Effector CD4-positive, alpha-beta T cell (primary cell): Measurements from ENCODE around the gene GPR78.

Source experiments
- DNase-seq: peaks from one replicate; pipeline ENCODE4 v3.0.0-alpha.2; 2020

The GPR78 gene

DNA sequence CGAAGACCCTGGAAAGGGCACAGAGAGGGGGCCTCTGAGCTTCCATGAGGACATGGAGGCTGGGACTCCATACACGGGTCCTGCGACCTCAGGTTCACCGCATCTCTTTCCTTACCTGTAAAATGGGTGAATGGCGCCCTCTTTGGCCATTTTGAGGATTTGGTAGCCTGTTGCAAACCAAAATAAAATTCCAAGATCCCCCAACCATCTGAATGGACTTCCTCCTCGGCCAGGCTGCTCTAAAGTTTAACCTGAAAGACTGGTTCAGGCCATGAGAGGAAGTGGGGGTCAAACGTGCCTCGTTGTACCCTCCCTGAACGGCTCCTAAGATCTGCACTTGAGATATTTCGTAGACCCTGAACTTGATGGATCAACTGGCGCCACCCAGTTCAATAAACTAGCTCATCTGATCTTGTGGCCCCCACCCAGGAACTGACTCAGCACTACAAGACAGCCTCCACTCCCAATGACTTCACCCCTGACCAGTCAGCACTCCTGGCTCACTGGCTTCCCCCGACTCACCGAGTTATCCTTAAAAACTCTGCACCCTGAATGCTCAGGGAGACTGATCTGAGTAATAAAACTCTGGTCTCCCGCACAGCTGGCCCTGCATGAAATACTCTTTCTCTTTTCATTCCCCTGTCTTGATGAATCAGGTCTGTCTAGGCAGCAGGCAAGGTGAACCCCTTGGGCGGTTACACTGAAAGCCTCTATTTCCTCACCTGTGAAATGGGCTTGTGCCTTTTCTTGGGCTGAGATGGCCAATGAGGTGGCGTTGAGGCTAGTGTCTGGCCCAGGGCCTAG lies 32.9 kb upstream of the GPR78 start:
- no peak for DNase-seq

DNA sequence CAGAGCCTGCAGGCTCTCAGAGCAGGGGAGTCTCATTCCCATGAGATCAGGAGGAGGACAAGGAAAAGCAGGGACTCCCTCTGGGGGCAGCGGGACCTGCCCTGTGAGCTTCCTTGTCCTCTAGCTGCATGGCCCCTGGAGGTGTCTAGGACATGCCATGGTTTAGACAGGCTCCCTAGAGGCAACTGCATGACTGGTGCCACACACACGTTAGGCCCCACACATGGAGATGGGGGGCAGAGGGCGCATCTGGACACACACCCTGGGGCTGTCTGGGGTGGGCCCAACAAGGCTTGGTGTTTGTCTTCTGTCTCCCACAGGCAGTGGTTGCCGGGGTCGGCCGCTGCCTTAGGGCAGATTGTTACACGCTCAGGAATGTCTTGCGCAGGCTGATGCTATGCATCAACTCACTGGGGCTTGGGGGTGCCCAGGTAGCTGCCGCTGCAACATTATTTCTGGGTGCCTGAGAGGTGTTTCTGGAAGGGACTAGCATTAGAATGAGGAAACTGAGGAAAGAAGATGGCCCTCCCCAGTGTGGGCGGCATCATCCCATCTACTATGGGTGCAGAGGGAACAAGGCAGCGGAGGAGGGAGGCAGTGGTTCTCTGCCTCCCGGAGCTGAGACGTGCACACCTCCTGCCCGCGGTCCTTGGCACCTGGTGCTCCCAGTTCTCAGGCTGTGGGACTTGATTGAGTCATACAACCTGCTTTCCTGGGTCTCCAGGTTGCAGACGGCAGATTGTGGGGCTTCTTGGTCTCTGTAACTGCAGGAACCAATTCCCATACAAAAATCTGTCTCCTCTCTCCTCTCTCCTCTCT lies 32.1 kb upstream of the GPR78 start:
- no peak for DNase-seq

DNA sequence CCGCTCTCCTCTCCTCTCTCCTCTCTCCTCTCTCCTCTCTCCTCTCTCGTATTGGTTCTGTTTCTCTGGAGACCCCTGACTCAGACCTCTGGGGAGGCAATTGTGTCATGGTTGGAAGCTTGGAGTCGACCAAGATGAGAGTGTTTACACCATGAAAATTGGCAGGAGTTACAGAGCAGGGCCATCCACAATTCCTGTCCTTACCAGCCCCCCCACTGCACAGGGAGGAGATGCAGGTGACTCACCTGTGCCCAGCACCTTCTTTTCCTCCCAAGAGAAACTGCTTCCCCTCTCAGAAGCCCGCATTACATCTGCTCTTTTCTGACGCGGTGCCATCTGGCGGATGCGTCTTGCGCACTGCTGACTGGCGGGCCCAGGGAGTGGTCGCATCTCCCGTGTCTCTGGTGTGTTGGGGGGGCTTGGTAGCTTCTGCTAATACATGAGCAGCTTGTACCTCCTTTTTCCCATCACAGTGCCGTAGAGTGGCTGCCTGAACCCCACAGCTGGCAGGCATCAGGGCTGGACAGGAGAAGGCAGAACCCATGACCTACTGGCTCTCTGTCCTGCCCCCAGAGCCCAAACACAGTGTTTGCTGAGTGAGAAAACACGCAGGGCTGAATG lies 31.4 kb upstream of the GPR78 start:
- DNase-seq = no peak

DNA sequence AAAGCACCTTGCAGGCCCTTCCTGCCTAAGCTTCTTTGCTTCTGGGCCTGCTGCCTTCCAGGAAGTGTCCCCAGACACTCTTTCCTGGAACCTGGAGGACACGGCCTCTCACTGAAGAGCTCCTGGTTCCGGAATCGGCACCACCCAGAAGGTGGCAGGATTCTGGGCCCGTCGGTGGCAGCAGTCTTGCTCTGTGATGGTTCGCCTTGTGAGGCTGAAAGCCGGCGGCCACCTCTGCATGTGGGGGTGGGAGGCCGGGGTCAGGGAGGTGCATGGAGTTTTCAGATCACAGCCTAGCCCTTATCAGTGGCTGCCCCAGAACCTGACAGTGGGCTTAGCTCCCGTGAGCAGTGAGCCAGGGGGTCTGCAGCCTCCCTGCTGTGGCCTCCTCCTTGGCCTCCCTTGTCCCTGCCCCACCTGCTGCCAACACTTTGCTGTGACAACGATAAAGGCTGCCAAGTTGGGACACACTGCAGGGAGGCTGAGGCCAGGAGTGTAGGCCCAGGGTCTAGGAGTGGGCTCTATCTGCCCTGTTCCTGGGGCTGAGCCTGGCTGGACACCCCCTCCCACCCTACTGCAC lies 30.8 kb upstream of the GPR78 start:
- DNase-seq = no peak

DNA sequence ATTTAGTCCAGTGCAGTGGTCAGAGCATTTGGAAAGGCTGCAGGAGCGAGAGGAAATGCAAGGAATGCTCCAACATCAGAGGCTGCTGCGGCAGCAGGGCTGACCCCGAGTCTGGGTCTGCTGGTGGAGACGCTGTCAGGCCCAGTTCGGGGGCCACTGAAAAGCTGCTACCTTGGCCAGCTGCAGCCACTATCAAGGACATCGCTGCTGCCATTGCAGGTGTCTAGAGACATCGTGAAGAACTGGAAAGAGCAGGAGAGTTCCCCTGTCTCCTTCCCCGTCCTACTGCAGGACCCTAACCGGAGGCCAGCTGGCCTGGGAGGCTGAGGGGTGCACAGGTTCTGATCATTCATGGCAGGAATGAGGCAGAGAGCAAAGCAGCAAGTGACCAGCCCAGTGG lies 29.5 kb upstream of the GPR78 start:
- DNase-seq = no peak

DNA sequence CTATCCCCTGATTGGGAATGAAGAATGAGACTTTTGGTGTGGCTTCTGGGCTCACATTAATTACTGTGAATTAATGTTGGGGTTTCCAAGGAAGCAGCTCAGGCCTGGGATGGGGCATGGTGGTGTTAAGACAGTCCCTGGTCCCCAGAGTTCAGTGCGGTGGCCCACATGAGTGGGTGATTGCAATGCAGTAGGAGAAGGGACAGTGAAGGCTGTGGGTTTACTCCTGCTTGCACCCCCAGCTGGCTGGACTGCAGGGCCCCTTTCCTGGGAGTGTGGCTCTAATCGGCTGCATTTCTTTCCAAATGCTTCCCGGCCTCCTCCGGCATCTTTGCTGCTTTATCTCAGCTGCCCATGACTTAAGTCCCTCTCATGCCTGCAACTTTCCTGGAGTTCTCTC lies 28.2 kb upstream of the GPR78 start:
- DNase-seq = no peak

DNA sequence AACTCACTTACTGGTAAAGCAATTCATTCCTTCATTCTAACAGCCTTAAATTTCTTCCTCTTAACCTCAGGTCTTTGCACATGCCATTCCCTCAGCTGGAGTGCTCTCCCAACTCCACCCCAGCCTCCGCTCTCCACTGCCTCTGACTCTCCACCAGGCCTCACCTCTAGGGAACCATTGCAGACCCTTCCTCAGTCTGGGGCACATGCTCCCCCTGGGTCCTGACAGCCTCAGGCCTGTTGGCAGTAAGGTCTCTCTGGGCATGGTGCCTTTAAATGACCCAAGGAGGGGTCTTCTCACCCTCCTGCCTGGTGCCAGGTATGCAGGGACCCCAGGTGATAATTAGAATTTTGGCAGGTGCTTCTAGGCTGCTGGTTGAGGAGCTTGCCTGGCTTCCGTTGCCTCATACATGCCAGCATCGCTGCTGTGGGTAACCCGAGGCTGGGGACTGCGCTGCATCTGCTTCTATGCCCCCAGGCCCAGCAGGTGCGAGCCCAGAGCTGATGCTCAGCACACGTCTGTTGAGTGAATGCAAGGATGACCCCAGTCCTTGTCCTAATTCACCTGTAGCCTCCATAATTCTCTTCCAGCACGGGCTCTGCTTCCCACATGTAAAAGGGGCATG lies 27.5 kb upstream of the GPR78 start:
- no peak for DNase-seq

DNA sequence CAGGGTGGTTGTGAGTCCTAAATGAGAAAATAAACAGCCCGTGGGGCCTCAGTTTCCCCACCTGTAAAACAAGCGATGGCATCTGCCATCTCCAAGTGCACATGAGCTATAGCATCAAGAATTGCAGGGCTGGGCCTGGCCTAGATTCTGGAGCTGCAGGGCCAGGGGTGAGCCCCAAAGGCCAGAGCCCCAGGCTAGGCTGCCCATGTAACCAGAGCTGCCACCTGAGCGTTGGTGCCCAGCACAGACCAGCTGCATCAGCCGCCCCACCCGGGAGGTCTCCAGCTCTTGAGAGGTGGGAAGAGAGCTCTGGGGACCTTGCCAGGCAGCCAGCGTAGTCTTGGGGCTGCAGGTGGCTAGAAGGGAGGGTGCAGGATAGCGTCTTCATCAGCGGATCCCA lies 27.0 kb upstream of the GPR78 start:
- no peak for DNase-seq

DNA sequence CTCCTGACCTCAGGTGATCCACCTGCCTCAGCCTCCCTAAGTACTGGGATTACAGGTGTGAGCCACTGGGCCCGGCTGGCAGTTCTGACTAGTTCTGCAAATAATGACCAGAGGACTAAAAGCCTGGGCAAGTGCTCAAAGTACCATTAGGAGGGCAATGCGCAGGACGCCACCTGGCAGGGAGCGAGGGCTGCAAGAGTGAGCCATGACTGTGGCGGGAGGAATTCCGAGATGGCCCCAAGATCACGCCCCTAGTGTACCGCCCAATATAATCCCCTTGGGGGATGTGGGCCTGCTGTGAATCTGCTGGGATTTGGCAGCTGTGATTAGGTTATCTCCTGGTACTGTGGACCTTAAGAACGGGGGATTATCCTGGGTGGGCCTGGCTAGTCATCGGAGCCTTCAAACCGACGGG lies 26.2 kb upstream of the GPR78 start:
- no peak for DNase-seq

DNA sequence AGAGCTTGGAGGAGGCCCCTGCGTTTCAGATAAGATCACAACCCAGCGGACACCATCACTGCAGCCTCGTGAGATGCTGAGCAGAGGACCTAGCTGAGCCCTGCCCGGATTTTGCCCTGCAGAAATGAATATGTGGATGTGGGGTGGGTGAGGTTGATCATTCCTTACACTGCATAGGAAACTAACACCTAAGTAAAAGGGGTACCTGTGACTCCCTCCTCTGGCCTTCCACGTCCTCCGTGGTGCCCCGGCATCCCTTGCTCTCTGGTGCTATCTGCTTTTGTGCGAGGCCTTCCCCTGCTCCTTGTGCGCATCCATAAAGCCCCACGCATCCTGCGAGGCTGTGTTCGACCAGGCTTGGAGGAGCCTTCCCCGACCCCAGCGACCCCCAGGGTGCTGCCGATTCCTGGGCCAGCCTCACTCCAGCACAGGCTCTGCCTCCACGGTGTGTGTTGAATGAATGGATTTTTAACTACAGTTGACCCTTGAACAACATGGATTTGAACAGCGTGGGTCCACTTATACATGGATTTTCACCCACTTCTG lies 25.6 kb upstream of the GPR78 start:
- no peak for DNase-seq

DNA sequence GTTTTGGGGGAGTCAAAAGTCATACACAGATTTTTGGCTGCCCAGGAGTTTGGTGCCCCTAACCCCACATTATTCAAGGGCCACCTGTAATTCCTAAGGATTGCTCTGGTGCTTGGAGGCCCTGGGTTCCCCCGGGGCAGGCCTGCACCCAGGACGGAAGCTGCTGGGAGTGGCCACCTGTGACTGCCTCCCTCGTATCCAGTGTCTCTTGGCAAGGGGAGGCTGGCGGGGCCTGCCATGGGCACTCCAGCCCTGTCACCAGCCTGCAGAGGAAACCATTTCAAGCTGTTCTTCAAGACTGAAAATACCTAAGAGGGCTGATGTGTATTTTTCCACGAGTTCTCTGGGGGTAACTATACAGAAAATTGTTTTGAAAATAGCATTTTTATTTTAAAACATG lies 24.5 kb upstream of the GPR78 start:
- no peak for DNase-seq

DNA sequence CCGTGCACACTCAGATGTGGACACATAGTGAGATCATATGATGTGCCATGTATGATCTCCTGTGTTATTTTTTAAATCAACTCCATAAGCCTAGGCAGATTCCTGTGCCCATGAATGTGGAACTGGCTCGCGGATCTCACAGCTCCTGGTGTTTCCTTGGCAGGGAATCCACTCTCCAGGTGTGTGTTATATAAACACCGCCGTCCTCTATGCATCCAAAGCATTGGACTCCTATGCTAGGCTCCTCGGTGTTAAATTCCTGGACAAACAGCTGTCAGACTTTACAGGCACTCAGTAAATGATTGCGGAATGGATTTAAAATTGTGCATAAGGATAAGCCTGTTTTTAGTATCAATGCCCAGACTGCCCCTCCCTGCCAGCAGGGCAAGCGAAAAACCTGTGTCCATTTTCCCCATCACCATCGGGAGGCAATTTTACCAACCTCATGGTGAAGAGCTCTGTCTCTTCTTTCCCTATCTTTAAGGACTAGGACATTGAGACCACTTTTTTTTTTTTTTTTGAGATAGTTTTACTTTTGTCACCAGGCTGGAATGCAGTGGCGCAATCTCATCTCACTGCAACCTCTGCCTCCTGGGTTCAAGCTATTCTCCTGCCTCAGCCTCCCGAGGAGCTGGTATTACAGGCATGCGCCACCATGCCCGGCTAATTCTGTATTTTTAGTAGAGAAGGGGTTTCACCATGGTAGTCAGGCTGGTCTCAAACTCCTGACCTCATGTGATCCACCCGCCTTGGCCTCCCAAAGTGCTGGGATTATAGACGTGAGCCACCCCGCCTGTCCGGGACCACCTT lies 23.6 kb upstream of the GPR78 start:
- DNase-seq = no peak

DNA sequence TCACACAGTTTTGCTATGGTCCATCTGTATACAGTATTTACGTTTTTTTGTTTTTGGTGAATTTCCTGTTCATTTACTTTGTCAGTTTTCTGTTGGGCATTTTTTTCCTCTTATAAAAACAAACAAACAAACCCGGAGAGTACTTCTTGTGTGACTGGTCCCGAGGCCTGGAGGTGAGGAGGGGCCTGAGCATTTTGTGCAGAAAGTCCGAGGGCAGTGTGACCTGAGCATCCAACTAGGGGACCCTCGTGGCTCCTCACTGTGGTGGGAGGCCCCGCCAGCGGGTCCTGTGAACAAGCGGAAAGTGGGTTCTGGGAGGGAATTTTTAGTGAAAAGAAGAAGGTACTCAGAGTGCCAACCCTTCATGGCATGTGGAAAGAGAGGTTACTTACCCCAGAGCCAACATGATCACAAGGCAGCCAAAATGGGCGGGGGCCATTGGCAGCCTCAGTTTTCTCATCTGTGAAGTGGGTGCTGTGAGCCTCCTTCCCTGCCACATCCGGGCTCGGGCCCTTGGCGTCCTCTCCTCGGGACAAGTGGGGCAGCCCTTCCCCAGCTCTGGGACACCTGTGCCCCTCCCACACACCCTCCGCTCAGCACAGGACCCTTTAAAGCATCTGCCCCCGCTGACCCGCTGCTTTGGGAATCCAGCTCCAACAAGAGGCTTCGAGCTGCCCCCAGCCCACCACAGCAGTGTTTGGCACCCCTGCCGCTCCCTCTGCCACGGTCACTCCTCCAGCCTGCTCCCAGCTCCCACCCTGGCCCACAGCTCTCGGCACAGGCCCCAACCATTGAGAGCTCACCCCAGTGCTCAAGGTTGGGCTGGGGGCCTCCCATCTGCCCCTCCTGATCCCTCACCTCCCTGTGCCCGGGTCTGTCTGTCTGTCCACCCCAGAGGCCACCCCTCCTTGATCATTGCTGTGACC lies 22.8 kb upstream of the GPR78 start:
- DNase-seq = no peak

DNA sequence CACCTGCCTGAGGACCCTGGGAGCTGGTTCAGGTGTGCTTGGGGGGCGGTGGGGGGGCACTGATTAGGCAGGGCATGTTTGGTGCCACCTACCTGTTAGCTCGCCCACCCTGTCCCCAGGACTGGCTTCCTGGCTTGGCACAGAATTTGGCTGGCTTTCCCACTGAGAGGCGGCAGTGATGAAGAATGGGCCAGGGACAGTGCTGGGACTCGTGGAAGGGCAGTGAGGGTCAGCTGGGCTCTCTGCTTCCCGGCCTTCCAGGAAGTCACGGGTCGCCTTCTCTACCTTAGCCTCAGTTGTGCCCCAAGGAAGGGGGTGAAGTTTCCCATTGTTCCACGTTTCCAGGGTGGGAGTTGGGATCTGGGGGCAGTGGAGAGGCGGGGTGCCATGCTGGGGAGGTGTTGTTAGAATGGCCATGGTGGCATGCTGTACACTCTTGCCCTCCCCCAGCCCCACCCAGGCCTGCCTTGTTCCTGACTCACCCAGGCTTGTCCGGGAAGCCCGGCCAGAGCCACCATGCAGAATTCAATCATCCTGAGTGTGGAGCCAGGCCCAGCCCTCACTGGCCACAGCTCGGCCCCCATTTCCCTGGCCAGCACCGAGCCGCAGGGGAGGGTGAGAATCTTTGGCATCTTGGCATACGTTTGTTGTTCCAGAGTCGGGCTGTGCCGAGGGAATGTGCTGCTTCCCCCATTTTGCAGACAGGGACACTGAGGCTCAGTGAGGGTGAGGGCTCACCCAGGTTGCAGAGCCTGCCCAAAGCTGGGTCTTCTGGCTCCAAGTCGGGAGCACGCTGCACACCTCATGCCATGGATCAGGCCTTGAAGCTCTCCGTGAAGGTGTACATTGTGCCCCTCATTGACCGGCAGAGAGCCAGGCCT lies 21.9 kb upstream of the GPR78 start:
- no peak for DNase-seq

DNA sequence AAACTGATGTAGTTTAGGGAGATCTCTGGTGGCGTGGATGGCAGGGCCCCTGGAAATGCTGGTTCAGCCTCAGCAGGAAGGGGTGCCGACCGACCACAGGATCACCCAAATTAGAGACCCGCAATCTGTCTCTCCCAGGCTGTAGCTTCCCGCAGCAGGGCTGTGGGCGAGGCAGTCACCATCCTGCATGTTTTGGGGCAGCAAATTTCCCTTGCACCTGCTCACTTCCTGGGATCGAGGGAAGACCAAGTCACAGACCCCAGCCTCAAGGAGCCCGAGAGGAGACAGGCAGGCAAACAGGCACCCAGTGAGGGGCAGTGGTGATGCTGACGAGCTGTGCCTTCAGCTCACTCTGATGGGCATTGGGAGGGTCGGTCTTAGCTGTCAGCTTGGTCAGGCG lies 21.2 kb upstream of the GPR78 start:
- no peak for DNase-seq

DNA sequence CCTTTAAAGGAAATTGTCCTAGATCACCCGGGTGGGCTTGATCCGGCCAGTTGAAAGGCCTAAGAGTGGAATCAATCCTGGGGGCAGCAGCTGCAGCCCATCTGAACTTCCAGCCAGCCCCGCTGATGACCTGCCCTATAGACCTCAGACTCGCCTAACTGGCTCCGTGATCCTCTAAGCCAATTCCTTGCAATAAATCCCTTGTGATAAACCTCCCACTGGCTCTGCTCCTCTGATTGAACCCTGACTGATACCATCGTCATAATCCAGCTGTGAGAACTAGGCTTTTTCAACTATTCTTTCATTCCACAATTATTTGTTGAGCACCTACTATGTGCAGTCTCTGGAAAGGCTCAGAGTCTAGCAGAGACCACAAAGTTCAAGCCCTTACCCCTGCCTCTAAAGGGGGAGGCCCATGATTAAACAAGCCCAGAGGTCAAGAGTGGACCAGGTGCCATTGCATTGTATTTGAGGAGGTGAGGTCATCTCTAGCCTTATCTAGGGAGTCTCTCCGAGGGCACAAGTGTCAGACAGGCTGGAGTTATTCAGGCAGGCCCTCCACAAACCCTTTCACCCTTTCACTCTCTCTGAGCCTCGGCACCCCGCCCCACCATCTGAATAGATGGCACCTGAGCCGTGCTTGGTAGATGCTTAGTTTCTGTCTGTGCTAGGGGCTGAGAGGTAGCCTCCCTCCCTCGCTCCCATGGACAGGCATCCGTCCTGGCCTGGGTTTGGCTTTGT lies 20.5 kb upstream of the GPR78 start:
- no peak for DNase-seq

DNA sequence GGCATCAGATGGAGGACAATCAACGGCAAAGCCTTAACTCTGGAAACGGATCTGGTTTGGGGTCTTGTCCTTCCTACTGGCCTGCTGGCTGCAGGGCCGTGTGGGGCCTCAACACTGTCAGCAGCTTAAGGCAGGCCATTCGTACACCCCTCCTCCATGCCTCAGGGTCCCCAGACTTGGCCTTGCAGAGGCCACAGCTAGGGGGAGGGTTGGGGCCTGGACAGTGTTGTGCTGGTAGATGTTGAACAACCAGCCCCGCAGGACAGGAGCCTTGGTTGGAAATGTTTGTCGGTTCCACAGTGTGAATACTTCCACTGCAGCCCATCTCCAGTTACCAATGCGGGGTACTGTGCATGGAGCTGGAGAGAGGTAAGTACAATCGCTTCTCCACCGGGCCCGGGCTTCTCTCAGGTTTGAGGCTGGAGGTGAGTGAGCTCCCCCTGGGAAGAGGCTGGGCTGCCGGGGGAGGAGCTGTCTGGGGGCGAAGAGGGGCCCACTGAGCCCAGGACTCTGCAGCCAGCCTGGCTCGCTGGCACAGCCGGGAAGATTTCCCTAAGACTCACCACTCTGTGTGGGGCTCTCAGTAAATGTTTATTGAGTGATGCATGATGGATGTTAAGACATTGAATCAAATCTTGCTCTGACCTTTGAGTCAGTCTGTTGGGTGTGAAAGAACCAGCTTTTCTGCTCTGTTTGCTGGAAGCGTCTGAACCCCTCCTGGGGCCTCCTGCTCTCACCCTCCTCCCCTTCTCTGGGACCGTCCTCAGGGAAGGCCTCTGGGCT lies 19.7 kb upstream of the GPR78 start:
- DNase-seq = no peak

DNA sequence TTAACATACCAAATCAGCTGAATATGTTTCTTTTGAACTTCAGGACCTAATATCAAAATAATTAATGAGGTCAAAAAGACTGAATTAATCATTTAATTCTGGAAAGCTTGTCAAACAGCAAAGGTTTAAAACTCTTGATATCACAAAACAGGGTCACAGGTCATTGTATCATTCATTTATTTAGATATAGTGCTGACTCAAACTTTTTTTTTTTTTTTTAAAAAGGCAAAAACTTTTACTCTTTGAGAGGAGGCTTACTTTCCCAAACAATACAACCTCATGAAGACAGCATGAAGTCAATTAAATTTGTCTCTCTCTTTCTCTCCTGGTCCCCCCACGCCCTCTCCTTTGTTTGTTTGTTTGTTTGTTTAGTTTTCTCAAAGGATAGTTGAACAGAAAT lies 15.6 kb upstream of the GPR78 start:
- DNase-seq = no peak
